Activated T-cell treated with anti-CD3 and anti-CD28 coated beads for 24 hours (primary cell): Measurements from ENCODE around the gene ST6GAL1.
"Not testable (repeated sequence)": the region's sequence is repeated elsewhere in the genome, so short reads cannot be mapped to it uniquely, and the experiment has no call there.

Experiments
- DNase-seq: peaks from one replicate; pipeline ENCODE4 v3.0.0-alpha.2; 2020; ENCODE audit warnings: low read depth

ST6GAL1 gene

GRCh38 chr3:186994000-186994955 is 64.0 kb downstream of the ST6GAL1 start:
- DNase-seq: no peak

GRCh38 chr3:186996356-186996755 is 66.0 kb downstream of the ST6GAL1 start:
- no peak for DNase-seq

GRCh38 chr3:186997061-186997460 is 66.7 kb downstream of the ST6GAL1 start:
- no peak for DNase-seq

GRCh38 chr3:186997473-186997939 is 67.2 kb downstream of the ST6GAL1 start:
- DNase-seq: no peak

GRCh38 chr3:186998937-186999368 is 68.6 kb downstream of the ST6GAL1 start:
- DNase-seq: no peak

GRCh38 chr3:187000711-187001151 is 70.4 kb downstream of the ST6GAL1 start:
- DNase-seq: no peak

GRCh38 chr3:187002915-187003314 is 72.6 kb downstream of the ST6GAL1 start:
- DNase-seq: no peak

GRCh38 chr3:187005827-187006481 is 75.6 kb downstream of the ST6GAL1 start:
- DNase-seq: no peak

GRCh38 chr3:187006864-187007630 is 76.7 kb downstream of the ST6GAL1 start:
- DNase-seq: no peak

GRCh38 chr3:187010382-187010781 is 80.1 kb downstream of the ST6GAL1 start:
- not testable (repeated sequence) for DNase-seq

GRCh38 chr3:187011915-187012314 is 81.6 kb downstream of the ST6GAL1 start:
- no peak for DNase-seq

GRCh38 chr3:187012609-187013051 is 82.3 kb downstream of the ST6GAL1 start:
- DNase-seq: peak; percentile 38

- no peak for DNase-seq
Measured at GRCh38 chr3:187013159-187013716, 82.9 kb downstream of the ST6GAL1 start.

GRCh38 chr3:187014417-187014864 is 84.1 kb downstream of the ST6GAL1 start:
- no peak for DNase-seq

GRCh38 chr3:187015903-187016638 is 85.7 kb downstream of the ST6GAL1 start:
- no peak for DNase-seq

- DNase-seq: no peak
Measured at GRCh38 chr3:187016639-187017345, 86.5 kb downstream of the ST6GAL1 start.

- no peak for DNase-seq
Measured at GRCh38 chr3:187017511-187018230, 87.3 kb downstream of the ST6GAL1 start.

- no peak for DNase-seq
Measured at GRCh38 chr3:187019542-187020072, 89.3 kb downstream of the ST6GAL1 start.

- DNase-seq: no peak
Measured at GRCh38 chr3:187020376-187020775, 90.0 kb downstream of the ST6GAL1 start.
